ENCODE measurements around the gene OXCT1. TPM values are rescaled to one million over a fixed set of nuclear protein-coding genes. Genes with fewer than 3 reads are reported as not detected.

Gene OXCT1
- total RNA-seq, 2 experiments from 2014 or later: 110 to 117 TPM

- ChIA-PET CTCF (no interaction called here), POLR2A (no interaction called here)
- Mint-ChIP-seq H3K9me3 (no peaks in the 10 kb centered on the region), H3K27me3 (peaks cover 3% of the 10 kb centered on the region), H3K36me3 (no peaks in the 10 kb centered on the region), H3K27ac (no peak overlapping the region), H3K4me1 (ENCODE audit: low read depth) (no peaks in the 10 kb centered on the region), H3K4me3 (no peak overlapping the region)
- DNase-seq: no peak
- intact Hi-C loops (cut with micrococcal nuclease): no loop called here
Measured at GRCh38 chr5:41686767-41687166, 183.5 kb downstream of the OXCT1 start.

GRCh38 chr5:41686191-41686590, 184.0 kb downstream of the OXCT1 start:
- peaks cover 2% of the 10 kb centered on the region for H3K27me3 Mint-ChIP-seq
- ChIA-PET CTCF (no interaction called here), POLR2A (no interaction called here)
- no peaks in the 10 kb centered on the region for H3K36me3 Mint-ChIP-seq
- no peak overlapping the region for H3K27ac Mint-ChIP-seq
- intact Hi-C loops (cut with micrococcal nuclease): no loop called here
- no peaks in the 10 kb centered on the region for H3K4me1 Mint-ChIP-seq (ENCODE audit: low read depth)
- H3K4me3 Mint-ChIP-seq: no peak overlapping the region
- H3K9me3 Mint-ChIP-seq: no peaks in the 10 kb centered on the region
- DNase-seq: no peak

GRCh38 chr5:41683181-41683580, 187.0 kb downstream of the OXCT1 start:
- H3K4me3 Mint-ChIP-seq: no peak overlapping the region
- H3K27ac Mint-ChIP-seq: no peak overlapping the region
- no peaks in the 10 kb centered on the region for H3K4me1 Mint-ChIP-seq (ENCODE audit: low read depth)
- peaks cover 5% of the 10 kb centered on the region for H3K9me3 Mint-ChIP-seq
- DNase-seq: peak; percentile 14
- intact Hi-C loops (cut with micrococcal nuclease): no loop called here
- H3K27me3 Mint-ChIP-seq: peaks cover 4% of the 10 kb centered on the region
- ChIA-PET POLR2A (no interaction called here), CTCF (no interaction called here)
- no peaks in the 10 kb centered on the region for H3K36me3 Mint-ChIP-seq

GRCh38 chr5:41682641-41683040, 187.6 kb downstream of the OXCT1 start:
- intact Hi-C loops (cut with micrococcal nuclease): no loop called here
- peaks cover 5% of the 10 kb centered on the region for H3K9me3 Mint-ChIP-seq
- CTCF ChIA-PET: no interaction called here
- H3K4me3 Mint-ChIP-seq: no peak overlapping the region
- no peak overlapping the region for H3K27ac Mint-ChIP-seq
- POLR2A ChIA-PET: no interaction called here
- no peak for DNase-seq
- peaks cover 4% of the 10 kb centered on the region for H3K27me3 Mint-ChIP-seq
- H3K36me3 Mint-ChIP-seq: no peaks in the 10 kb centered on the region
- no peaks in the 10 kb centered on the region for H3K4me1 Mint-ChIP-seq (ENCODE audit: low read depth)

DNA sequence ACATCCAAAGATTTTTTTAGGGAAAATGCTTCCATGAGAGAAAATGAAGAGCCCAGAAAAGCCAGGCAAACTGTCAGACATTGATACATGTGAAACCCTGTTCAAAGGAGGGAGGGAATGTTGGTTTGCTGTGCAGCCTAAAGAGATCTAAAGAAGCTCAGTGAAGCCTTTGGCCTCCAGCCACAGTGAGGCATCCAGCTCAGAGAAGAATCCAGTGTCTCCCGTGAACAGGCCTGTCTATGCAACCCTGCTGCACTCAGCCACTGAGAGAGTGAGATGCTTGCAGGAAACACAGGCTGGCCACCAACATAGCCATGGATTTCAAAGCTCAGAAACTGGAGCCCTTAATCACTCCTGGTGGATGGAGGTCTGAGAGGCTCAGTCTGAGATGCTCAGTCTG, 188.4 kb downstream of the OXCT1 start:
- no peaks in the 10 kb centered on the region for H3K36me3 Mint-ChIP-seq
- H3K27me3 Mint-ChIP-seq: peaks cover 4% of the 10 kb centered on the region
- no peaks in the 10 kb centered on the region for H3K4me1 Mint-ChIP-seq (ENCODE audit: low read depth)
- H3K9me3 Mint-ChIP-seq: peaks cover 5% of the 10 kb centered on the region
- CTCF ChIA-PET: no interaction called here
- H3K27ac Mint-ChIP-seq: no peak overlapping the region
- no peak overlapping the region for H3K4me3 Mint-ChIP-seq
- POLR2A ChIA-PET: no interaction called here
- intact Hi-C loops (cut with micrococcal nuclease): no loop called here
- DNase-seq: no peak

Other genes with a start within 250 kb of the OXCT1 start
- 10 to 100 TPM; 25.0 to 25.8 TPM for gene RIMOC1, start 33.9 kb upstream of the OXCT1 start, total RNA-seq
- gene FBXO4, start 54.9 kb upstream of the OXCT1 start, total RNA-seq: 10 to 100 TPM; 20.4 to 21.7 TPM

Measured in activated CD4-positive, alpha-beta memory T cell treated with anti-CD3 and anti-CD28 coated beads for 36 hours (primary cell).